Upper lobe of right lung (tissue), 1 donor: Measurements from ENCODE around the gene IGDCC3. TPM values are rescaled to one million over a fixed set of nuclear protein-coding genes. Genes with fewer than 3 reads are reported as not detected.

Experiments used
- ATAC-seq: fragments of 200-7000 bp; cut with Tn5 transposase; one replicate; pipeline ENCODE4 v1.9.1; 2020; ENCODE audit warnings: mild to moderate bottlenecking, moderate library complexity
- DNase-seq: peaks from one replicate; pipeline ENCODE4 v3.0.0-alpha.2; 2020
- H3K27ac ChIP-seq: fragments of 200-600 bp; one replicate; pipeline ENCODE4 v1.8.0; 2022
- H3K27me3 ChIP-seq: fragments of 200-600 bp; one replicate; pipeline ENCODE4 v1.8.0; 2022; ENCODE audit warnings: mild to moderate bottlenecking
- H3K36me3 ChIP-seq: fragments of 200-600 bp; one replicate; pipeline ENCODE4 v1.8.0; 2022
- H3K4me1 ChIP-seq: fragments of 200-600 bp; one replicate; pipeline ENCODE4 v1.8.0; 2022
- H3K4me3 ChIP-seq: fragments of 200-600 bp; one replicate; pipeline ENCODE4 v1.8.0; 2022; ENCODE audit warnings: mild to moderate bottlenecking
- H3K9me3 ChIP-seq: fragments of 200-600 bp; one replicate; pipeline ENCODE4 v1.8.0; 2022
- intact Hi-C: fragments of 100-400 bp; cut with DNase I; formaldehyde crosslinking; loops from one replicate; pipeline ENCODE4 v1.11.0; 2022
- total RNA-seq: library from RNA; stranded (reverse); fragmentation: NEBNext Ultra II Directional; extraction: Animal tissue kit (Norgen Biotek cat#: 25700); gene quantifications from one replicate; pipeline ENCODE4 v1.2.1, GENCODE V29; 2021
- TF ChIP-seq, protein P1 (sequence below): fragments of 200-600 bp; IDR thresholded peaks from one replicate; pipeline ENCODE4 v1.8.0; 2022; ENCODE audit warnings: antibody characterized with exemption
- donor health status: DM: no; HTN: yes; CAD: no; lungs with severe emphysema.

IGDCC3 gene
- total RNA-seq, 1 donor from 2014 or later = not detected

DNA sequence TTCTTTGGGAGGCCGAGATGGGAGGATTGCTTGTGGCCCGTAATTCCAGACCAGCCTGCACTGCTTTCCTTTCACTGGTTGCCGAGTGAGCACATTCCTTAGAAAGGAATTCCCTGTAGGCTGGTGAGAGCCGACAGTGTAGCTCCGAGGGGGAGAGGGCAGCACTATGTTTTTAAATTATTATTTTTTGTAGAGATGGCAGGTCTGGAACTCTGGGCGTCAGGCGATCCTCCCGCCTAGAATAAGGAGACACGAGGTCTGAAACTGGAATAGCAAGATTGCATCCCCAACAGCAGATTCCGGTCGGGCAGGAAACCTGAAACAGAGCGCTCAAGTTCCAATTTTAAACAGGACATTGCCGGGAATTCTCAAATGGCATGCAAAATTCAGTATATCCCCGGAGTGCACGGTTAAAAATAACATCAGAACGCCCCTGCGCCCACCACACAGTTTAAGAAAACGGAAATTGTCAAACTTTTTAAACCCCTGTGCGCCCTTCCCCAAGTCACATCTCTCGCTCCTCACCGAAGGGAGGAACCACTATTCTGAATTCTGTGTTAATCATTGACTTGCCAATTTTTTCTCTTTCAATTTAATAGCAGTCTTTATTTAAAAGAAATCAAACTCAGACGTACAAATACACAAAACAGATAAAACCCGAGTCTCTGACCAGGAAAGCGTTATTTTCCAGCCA, 74.0 kb downstream of the IGDCC3 start:
- TF ChIP-seq, protein P1, sequence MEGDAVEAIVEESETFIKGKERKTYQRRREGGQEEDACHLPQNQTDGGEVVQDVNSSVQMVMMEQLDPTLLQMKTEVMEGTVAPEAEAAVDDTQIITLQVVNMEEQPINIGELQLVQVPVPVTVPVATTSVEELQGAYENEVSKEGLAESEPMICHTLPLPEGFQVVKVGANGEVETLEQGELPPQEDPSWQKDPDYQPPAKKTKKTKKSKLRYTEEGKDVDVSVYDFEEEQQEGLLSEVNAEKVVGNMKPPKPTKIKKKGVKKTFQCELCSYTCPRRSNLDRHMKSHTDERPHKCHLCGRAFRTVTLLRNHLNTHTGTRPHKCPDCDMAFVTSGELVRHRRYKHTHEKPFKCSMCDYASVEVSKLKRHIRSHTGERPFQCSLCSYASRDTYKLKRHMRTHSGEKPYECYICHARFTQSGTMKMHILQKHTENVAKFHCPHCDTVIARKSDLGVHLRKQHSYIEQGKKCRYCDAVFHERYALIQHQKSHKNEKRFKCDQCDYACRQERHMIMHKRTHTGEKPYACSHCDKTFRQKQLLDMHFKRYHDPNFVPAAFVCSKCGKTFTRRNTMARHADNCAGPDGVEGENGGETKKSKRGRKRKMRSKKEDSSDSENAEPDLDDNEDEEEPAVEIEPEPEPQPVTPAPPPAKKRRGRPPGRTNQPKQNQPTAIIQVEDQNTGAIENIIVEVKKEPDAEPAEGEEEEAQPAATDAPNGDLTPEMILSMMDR = no peak
- Histone ChIP-seq H3K27me3 (no peaks in the 10 kb centered on the region), H3K4me3 (peak overlapping the region; percentile 69), H3K36me3 (no peaks in the 10 kb centered on the region), H3K4me1 (peaks cover 13% of the 10 kb centered on the region), H3K9me3 (no peaks in the 10 kb centered on the region), H3K27ac (peak overlapping the region; percentile 96)
- intact Hi-C loops = loop anchor here (10.0 kb wide), 1 partner anchor 119 kb away; the partner anchor contains the start of gene CLPX
- peak; percentile 72 for ATAC-seq
- DNase-seq = no peak

DNA sequence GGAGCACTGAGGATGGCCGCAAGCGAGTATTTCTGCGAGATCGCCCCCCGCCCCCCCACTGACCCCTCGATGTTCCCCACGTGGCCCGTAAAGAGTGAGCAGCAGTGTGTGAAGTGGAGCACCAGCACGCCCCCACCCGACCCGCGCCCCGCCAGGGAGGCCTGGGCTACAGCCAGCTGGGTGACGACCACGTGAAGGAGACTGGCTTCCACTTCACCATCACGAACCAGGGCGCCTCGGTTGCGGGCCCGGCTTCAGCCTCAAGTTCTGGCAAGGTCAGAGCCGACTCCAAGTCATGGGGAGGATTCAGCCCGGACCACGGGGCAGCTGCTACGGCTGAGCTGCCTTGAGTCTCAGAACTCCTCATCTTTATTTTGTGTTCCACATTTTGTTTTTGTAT, 75.7 kb downstream of the IGDCC3 start:
- peaks cover 21% of the 10 kb centered on the region for H3K4me1 ChIP-seq
- H3K36me3 ChIP-seq = no peaks in the 10 kb centered on the region
- ATAC-seq (no peak), DNase-seq (no peak)
- TF ChIP-seq, protein P1 = no peak
- no peaks in the 10 kb centered on the region for H3K27me3 ChIP-seq
- intact Hi-C loops = loop anchor here (10.0 kb wide), 1 partner anchor 117 kb away; the partner anchor contains the start of gene CLPX
- H3K4me3 ChIP-seq = no peak overlapping the region
- H3K27ac ChIP-seq = no peak overlapping the region
- H3K9me3 ChIP-seq = no peaks in the 10 kb centered on the region

DNA sequence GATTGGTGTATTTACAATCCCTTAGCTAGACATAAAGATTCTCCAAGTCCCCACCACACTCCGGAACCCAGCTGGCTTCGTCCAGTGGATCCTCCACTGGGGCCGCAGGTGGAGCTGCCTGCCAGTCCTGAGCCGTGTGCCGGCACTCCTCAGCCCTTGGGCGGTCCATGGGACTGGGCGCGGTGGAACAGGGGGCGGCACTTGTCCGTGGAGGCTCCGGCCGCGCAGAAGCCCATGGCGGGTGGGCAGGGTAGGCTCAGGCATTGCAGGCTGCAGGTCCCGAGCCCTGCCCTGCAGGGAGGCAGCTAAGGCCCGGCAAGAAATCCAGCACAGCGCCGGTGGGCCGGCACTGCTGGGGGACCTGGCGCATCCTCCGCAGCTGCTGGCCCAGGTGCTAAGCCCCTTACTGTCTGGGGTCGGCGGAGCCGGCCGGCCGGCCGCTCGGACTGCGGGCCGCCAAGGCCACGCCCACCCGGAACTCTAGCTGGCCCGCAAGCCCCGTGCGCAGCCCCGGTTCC, 76.8 kb downstream of the IGDCC3 start:
- Histone ChIP-seq H3K27me3 (no peaks in the 10 kb centered on the region), H3K9me3 (no peaks in the 10 kb centered on the region), H3K36me3 (no peaks in the 10 kb centered on the region), H3K4me3 (no peak overlapping the region), H3K27ac (no peak overlapping the region), H3K4me1 (peaks cover 29% of the 10 kb centered on the region)
- TF ChIP-seq, protein P1 = no peak
- DNase-seq (no peak), ATAC-seq (no peak)
- intact Hi-C loops = loop anchor here (10.0 kb wide), 1 partner anchor 116 kb away; the partner anchor contains the start of gene CLPX

DNA sequence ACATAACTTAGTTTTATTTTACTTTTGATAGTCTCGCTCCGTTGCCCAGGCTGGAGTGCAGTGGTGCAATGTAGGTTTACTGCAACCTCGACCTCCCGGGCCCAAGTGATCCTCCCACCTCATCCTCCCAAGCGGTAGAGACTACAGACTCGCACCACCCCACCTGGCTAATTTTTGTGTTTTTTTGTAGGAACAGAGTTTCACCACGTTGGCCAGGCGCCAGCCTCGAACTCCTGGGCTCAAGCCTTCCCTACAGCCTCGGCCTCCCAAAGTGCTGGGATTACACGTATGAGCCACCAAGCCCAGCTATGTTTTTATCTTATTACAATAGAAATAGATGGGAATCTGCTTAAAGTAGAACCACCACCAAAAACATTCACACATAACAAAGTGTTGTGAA, 79.1 kb downstream of the IGDCC3 start:
- intact Hi-C loops = no loop called here
- ATAC-seq (no peak), DNase-seq (peak; percentile 58)
- H3K4me1 ChIP-seq = peaks cover 27% of the 10 kb centered on the region
- no peak overlapping the region for H3K4me3 ChIP-seq
- no peaks in the 10 kb centered on the region for H3K9me3 ChIP-seq
- H3K27ac ChIP-seq = no peak overlapping the region
- no peaks in the 10 kb centered on the region for H3K36me3 ChIP-seq
- H3K27me3 ChIP-seq = no peaks in the 10 kb centered on the region
- TF ChIP-seq, protein P1 = no peak

DNA sequence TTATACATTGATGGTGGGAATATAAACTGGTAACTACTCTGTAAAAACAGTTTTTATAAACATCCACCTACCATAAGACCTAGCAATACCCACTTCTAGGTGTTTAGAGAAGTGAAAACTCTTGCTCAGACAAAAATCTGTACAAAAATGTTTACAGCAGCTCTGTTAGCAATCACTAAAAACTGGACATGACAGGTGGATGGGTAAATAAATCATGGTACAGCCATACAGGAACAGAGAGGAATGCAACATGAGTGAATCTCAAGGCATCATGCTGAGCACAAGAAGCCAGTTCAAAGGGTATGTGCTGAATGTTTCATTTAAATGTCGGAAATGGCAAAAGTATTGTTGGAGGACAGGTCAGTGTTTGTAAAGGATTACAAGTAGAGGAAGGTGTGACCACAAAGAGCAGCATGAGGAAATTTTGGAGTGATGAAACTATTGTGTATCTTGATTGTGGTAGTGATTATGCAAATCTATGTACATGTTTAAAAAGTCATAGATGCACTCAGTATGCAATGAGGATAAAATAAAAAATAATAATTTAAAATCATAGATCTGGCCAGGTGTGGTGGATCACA, 84.8 kb downstream of the IGDCC3 start:
- H3K4me1 ChIP-seq = peaks cover 21% of the 10 kb centered on the region
- H3K4me3 ChIP-seq = no peak overlapping the region
- no peaks in the 10 kb centered on the region for H3K27me3 ChIP-seq
- ATAC-seq = no peak
- no peak for DNase-seq
- intact Hi-C loops = no loop called here
- no peak overlapping the region for H3K27ac ChIP-seq
- H3K9me3 ChIP-seq = no peaks in the 10 kb centered on the region
- H3K36me3 ChIP-seq = no peaks in the 10 kb centered on the region
- TF ChIP-seq, protein P1 = no peak
